Subcutaneous abdominal adipose tissue (tissue), 5 donors: ENCODE data around the gene APBA1.
"Not testable (repeated sequence)": the region's sequence is repeated elsewhere in the genome, so short reads cannot be mapped to it uniquely, and the experiment has no call there.

Source experiments
- H3K27ac ChIP-seq: one replicate; pipeline ENCODE4 v1.7.0; 2013; ENCODE audit warnings: low read depth, mild to moderate bottlenecking, inconsistent platforms, low read length, moderate library complexity
- H3K27me3 ChIP-seq, 5 donors: one replicate each; pipeline ENCODE4 v1.7.0; 2013; ENCODE audit warnings: low read length in 5 of 5, inconsistent platforms in 1 of 5; ENCODE audit not compliant: control insufficient read depth in 5 of 5, insufficient read depth in 4 of 5
- H3K36me3 ChIP-seq, 5 donors: one replicate each; pipeline ENCODE4 v1.7.0; 2013; ENCODE audit warnings: low read length in 5 of 5; ENCODE audit not compliant: control insufficient read depth in 5 of 5, insufficient read depth in 5 of 5
- H3K4me1 ChIP-seq, 5 donors: one replicate each; pipeline ENCODE4 v1.7.0; 2013; ENCODE audit warnings: low read length in 5 of 5, mild to moderate bottlenecking in 3 of 5, moderate library complexity in 1 of 5; ENCODE audit not compliant: control insufficient read depth in 5 of 5, insufficient read depth in 5 of 5
- H3K4me3 ChIP-seq, 5 donors: one replicate each; pipeline ENCODE4 v1.7.0; 2013; ENCODE audit warnings: low read length in 5 of 5, low read depth in 1 of 5
- H3K9ac ChIP-seq, 5 donors: one replicate each; pipeline ENCODE4 v1.7.0; 2013; ENCODE audit warnings: low read length in 5 of 5, mild to moderate bottlenecking in 4 of 5, moderate library complexity in 3 of 5
- H3K9me3 ChIP-seq, 5 donors: one replicate each; pipeline ENCODE4 v1.7.0; 2013; ENCODE audit warnings: low read length in 5 of 5; ENCODE audit not compliant: control insufficient read depth in 5 of 5
- donor health status: healthy.
- donor health status: healthy.
- donor health status: healthy.
- donor health status: healthy.
- donor health status: healthy.

APBA1 gene

DNA sequence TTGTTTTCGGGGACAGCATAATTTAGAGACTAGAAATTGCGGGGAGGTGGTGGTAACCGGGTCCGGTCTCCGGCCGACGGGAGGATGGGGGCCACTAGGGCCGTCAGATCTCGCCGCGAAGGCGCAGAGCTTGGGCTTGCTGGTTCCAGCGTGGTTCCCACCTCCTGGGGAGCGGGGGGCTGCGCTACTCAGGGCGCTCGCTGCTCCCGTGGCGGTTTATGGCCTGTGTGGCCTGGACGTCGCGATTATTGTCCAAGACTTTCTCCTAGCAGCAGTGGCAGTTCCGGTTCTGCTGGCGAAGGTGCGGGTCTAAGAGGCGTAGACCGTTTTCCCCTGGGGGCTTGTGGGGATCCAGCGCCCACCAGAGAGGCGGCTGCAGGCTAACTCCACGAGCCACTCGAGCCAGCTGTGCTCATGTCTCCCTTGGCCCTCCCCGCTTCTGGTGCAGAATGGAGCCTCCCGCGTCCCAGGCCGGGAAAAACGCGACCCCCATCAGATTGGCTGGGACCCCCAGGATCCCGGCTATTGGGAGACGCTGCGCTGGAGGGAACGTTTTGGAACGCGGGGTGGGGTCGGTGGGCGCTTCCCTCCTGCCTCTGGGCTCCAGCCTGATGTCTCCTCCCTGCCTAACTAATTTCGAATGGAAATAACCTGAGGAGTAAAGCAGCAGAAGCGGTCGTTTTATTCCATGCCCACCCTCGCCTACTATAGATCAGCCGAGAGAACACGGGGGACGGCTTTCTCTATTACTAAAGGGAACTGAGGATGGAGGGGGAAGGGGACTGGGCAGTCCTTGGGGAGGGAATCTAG is 260.0 kb downstream of the APBA1 start:
- Histone ChIP-seq H3K4me1 (peaks cover 0 to 10% (median 2%) of the 10 kb centered on the region in 5 donors), H3K36me3 (no peaks in the 10 kb centered on the region), H3K4me3 (peak overlapping the region in 2 of 5 donors; percentile 44 to 48), H3K27me3 (no peaks in the 10 kb centered on the region), H3K27ac (no peak overlapping the region), H3K9me3 (no peaks in the 10 kb centered on the region), H3K9ac (peak overlapping the region in 1 of 5 donors; percentile 4)

DNA sequence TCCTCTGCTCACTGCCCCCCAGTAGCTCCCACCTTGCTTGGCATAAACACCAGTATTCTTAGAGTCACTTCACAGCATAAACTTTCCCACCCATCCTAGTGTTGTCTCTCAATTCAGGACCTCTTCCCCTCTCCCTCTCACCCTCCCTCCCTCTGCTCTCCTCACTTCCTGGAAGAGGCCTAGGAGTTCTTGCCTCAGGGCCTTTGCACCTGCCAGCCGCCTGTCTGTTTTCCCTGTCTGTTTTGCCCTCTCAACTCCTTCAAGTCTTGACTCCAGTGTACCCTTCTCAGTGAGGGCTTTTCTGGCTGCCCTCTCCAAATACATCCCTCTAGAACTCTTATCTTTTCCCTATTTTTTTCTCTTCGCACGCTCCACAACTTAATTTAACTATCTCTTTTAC is 260.9 kb downstream of the APBA1 start:
- H3K27ac ChIP-seq, result no peak overlapping the region
- H3K36me3 ChIP-seq, result no peaks in the 10 kb centered on the region
- H3K9ac ChIP-seq, result no peak overlapping the region
- H3K9me3 ChIP-seq, result no peaks in the 10 kb centered on the region
- H3K27me3 ChIP-seq, result no peaks in the 10 kb centered on the region
- peaks cover 0 to 10% (median 2%) of the 10 kb centered on the region in 5 donors for H3K4me1 ChIP-seq
- H3K4me3 ChIP-seq, result no peak overlapping the region

DNA sequence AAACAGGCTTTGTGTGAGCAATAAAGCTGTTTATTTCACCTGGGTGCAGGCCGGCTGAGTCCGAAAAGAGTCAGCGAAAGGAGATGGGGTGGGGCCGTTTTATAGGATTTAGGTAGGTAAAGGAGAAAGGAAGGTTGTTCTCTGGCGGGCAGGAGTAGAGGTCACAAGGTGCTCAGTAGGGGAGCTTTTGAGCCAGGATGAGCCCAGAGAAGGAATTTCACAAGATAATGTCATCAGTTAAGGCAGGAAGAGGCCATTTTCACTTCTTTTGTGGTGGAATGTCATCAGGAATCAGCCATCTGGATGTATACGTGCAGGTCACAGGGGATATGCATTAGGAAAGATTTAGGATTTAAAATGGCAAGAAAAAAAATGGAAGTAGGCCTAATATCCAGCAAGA is 262.2 kb downstream of the APBA1 start:
- peaks cover 0 to 10% (median 2%) of the 10 kb centered on the region in 5 donors for H3K4me1 ChIP-seq
- H3K36me3 ChIP-seq, H3K9ac ChIP-seq, H3K9me3 ChIP-seq, H3K4me3 ChIP-seq, H3K27ac ChIP-seq, H3K27me3 ChIP-seq: not testable (repeated sequence)

DNA sequence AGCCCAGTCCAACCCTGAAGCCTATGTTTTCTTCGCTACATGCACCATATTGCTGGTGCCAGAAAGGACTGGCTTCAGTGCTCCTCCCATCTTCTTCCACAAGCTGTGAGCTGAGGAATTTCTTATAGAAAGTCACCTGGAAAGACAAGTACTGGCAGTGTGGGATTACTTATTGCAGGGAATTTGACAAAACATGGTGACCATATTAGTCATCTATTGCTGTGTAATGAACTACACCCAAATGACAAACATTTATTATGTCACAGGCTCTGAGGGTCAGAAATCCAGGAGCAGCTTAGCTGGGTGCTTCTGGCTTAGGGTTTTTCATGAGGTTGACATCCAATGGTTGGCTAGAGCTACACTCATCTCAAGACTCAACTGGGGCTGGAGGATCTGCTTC is 271.7 kb downstream of the APBA1 start:
- H3K27ac ChIP-seq, result no peak overlapping the region
- H3K4me3 ChIP-seq, result no peak overlapping the region
- H3K9me3 ChIP-seq, result peaks cover 0 to 7% (median 0%) of the 10 kb centered on the region in 5 donors
- no peaks in the 10 kb centered on the region for H3K27me3 ChIP-seq
- H3K9ac ChIP-seq, result no peak overlapping the region
- H3K4me1 ChIP-seq, result peaks cover 0 to 14% (median 6%) of the 10 kb centered on the region in 5 donors
- H3K36me3 ChIP-seq, result no peaks in the 10 kb centered on the region

- H3K9ac ChIP-seq, result no peak overlapping the region
- no peaks in the 10 kb centered on the region for H3K27me3 ChIP-seq
- peaks cover 0 to 15% (median 6%) of the 10 kb centered on the region in 5 donors for H3K4me1 ChIP-seq
- peaks cover 0 to 7% (median 0%) of the 10 kb centered on the region in 5 donors for H3K9me3 ChIP-seq
- H3K27ac ChIP-seq, result no peak overlapping the region
- no peaks in the 10 kb centered on the region for H3K36me3 ChIP-seq
- H3K4me3 ChIP-seq, result no peak overlapping the region
Measured at GRCh38 chr9:69397384-69398214, 274.6 kb downstream of the APBA1 start.

- Histone ChIP-seq H3K9me3 (peaks cover 0 to 7% (median 0%) of the 10 kb centered on the region in 5 donors), H3K27me3 (no peaks in the 10 kb centered on the region), H3K4me3 (no peak overlapping the region), H3K9ac (no peak overlapping the region), H3K27ac (no peak overlapping the region), H3K4me1 (peaks cover 2 to 23% (median 14%) of the 10 kb centered on the region in 5 donors), H3K36me3 (peaks cover 0 to 2% (median 0%) of the 10 kb centered on the region in 5 donors)
Measured at GRCh38 chr9:69396759-69397158, 275.4 kb downstream of the APBA1 start.

- no peak overlapping the region for H3K9ac ChIP-seq
- H3K27ac ChIP-seq, result no peak overlapping the region
Measured at GRCh38 chr9:69395718-69396117, 276.5 kb downstream of the APBA1 start.

DNA sequence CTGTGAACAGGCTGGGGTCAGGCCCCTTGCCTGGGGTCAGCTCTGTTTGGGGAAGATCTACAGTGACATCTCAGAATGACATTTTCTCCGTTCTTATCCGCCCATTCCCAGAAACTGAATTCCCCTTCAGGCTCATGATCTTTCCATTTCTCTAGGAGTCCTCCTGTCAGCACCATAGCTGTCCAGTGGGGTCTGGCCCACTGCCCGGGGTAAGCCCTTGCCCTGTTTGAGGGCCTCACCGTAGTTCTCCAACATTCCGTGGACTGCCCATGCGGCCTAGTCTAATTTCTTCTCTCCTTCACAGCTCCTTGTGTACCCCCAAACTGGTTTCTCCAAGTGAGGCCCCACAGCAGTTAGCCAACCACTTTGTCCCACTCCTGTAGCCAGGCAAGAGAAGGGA is 278.7 kb downstream of the APBA1 start:
- no peaks in the 10 kb centered on the region for H3K27me3 ChIP-seq
- no peak overlapping the region for H3K27ac ChIP-seq
- H3K9ac ChIP-seq, result no peak overlapping the region
- H3K36me3 ChIP-seq, result peaks cover 0 to 3% (median 0%) of the 10 kb centered on the region in 5 donors
- H3K4me1 ChIP-seq, result peaks cover 2 to 26% (median 19%) of the 10 kb centered on the region in 5 donors
- no peak overlapping the region for H3K4me3 ChIP-seq
- no peaks in the 10 kb centered on the region for H3K9me3 ChIP-seq

More at GRCh38 chr9:69395718-69396117, 276.5 kb downstream of the APBA1 start:
- Histone ChIP-seq H3K4me3 (no peak overlapping the region), H3K4me1 (peaks cover 2 to 26% (median 19%) of the 10 kb centered on the region in 5 donors), H3K36me3 (peaks cover 0 to 3% (median 0%) of the 10 kb centered on the region in 5 donors), H3K27me3 (no peaks in the 10 kb centered on the region), H3K9me3 (no peaks in the 10 kb centered on the region)

DNA sequence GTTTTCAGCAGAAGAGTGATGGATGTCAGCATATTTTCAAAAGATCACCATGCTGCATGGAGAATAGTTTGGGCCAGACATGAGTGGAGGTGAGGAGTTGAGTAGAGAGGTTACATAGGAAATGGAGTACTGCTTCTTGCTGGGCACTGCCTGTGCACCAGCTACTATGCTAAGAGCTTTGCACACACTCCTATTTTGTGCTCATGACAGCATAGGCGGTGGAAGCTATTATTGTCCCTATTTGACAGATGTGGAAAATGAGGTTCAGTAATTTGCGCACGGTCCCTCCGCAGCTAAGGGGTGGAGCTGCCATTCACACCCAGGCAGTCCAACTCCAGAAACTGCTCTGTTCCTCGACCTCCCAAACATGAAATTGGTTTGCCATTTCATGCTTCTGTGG is 279.3 kb downstream of the APBA1 start:
- peaks cover 2 to 24% (median 19%) of the 10 kb centered on the region in 5 donors for H3K4me1 ChIP-seq
- H3K4me3 ChIP-seq, result no peak overlapping the region
- H3K27ac ChIP-seq, result no peak overlapping the region

DNA sequence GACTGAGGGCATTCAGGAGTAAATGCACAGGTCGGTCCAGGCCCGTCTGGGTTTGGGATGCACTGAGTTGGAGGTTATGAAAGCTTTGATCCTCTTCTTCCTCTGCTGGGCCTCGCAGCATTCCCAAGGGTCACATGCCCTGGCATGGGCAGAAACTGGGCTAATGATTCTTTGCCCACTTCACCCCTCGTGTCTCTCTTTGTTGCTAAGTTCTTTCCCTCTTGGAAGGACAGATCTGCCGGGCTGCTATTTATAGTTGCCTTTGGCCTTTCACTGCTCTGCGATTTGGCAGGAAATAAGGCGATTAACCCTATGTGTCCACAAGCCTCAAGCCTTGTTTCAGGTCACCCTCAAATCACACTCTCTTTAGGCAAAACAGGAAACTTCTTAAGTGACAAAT is 280.2 kb downstream of the APBA1 start:
- Histone ChIP-seq H3K36me3 (peaks cover 0 to 12% (median 3%) of the 10 kb centered on the region in 5 donors), H3K27me3 (no peaks in the 10 kb centered on the region), H3K27ac (no peak overlapping the region), H3K4me1 (peaks cover 2 to 17% (median 14%) of the 10 kb centered on the region in 5 donors), H3K9me3 (no peaks in the 10 kb centered on the region), H3K9ac (no peak overlapping the region), H3K4me3 (no peak overlapping the region)

More for the DNA sequence above, 279.3 kb downstream of the APBA1 start:
- peaks cover 0 to 5% (median 0%) of the 10 kb centered on the region in 5 donors for H3K36me3 ChIP-seq
- H3K9me3 ChIP-seq, result no peaks in the 10 kb centered on the region
- H3K9ac ChIP-seq, result no peak overlapping the region
- H3K27me3 ChIP-seq, result no peaks in the 10 kb centered on the region
